GM13977 (cell line): ENCODE measurements around the gene CCNY.

Source experiments
- DNase-seq: peaks from one replicate; pipeline ENCODE4 v3.0.0; 2012; ENCODE audit warnings: low spot score
- CTCF ChIP-seq: IDR thresholded peaks from 2 replicates; pipeline ENCODE4 v1.5.1; 2012; ENCODE audit warnings: mild to moderate bottlenecking, control low read depth; ENCODE audit not compliant: insufficient read depth; ENCODE audit errors: extremely low read depth, missing control alignments
- in situ Hi-C: fragments of 300-500 bp; cut with MboI; formaldehyde crosslinking; loops from one replicate; pipeline ENCODE4 v1.12.0; 2022; ENCODE audit warnings: low sequenced_read_pairs, low pct_unique_long_range_greater_than_20kb, mixed read lengths, inconsistent platforms; ENCODE audit not compliant: unreplicated experiment

Gene CCNY

GRCh38 chr10:35453855-35454532 is 117.7 kb downstream of the CCNY start:
- no peak for TF ChIP-seq CTCF
- no peak for DNase-seq

GRCh38 chr10:35456153-35456720 is 119.9 kb downstream of the CCNY start:
- in situ Hi-C loops, result no loop called here
- DNase-seq, result no peak
- TF ChIP-seq CTCF, result no peak

More at GRCh38 chr10:35453855-35454532, 117.7 kb downstream of the CCNY start:
- in situ Hi-C loops, result no loop called here

- no peak for DNase-seq
- in situ Hi-C loops, result no loop called here
- no peak for TF ChIP-seq CTCF
Observed at GRCh38 chr10:35456784-35457183, 120.5 kb downstream of the CCNY start.

- DNase-seq, result no peak
- in situ Hi-C loops, result no loop called here
- no peak for TF ChIP-seq CTCF
Observed at GRCh38 chr10:35458500-35459448, 122.5 kb downstream of the CCNY start.

GRCh38 chr10:35459449-35459847 is 123.1 kb downstream of the CCNY start:
- in situ Hi-C loops, result no loop called here
- DNase-seq, result no peak
- TF ChIP-seq CTCF, result no peak

- no peak for TF ChIP-seq CTCF
- in situ Hi-C loops, result no loop called here
- DNase-seq, result no peak
Observed at GRCh38 chr10:35460852-35461460, 124.6 kb downstream of the CCNY start.
